GM18951 (cell line): Measurements from ENCODE around the gene URAD.
"Not testable (repeated sequence)": the region's sequence is repeated elsewhere in the genome, so short reads cannot be mapped to it uniquely, and the experiment has no call there.

Experiments
- POLR2A ChIP-seq: IDR thresholded peaks from 4 replicates; pipeline ENCODE4 v1.6.1; 2011; ENCODE audit warnings: mild to moderate bottlenecking; ENCODE audit not compliant: insufficient read length, insufficient read depth; ENCODE audit errors: extremely low read depth
- in situ Hi-C: fragments of 300-500 bp; cut with MboI; formaldehyde crosslinking; loops from one replicate; pipeline ENCODE4 v1.12.0; 2022; ENCODE audit warnings: low sequenced_read_pairs, mixed read lengths, inconsistent platforms; ENCODE audit not compliant: unreplicated experiment

Gene URAD, protein sequence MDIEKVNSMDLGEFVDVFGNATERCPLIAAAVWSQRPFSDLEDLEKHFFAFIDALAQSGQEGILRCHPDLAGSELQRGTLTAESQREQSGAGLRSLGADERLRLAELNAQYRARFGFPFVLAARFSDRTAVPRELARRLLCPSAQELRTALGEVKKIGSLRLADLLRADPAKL

DNA sequence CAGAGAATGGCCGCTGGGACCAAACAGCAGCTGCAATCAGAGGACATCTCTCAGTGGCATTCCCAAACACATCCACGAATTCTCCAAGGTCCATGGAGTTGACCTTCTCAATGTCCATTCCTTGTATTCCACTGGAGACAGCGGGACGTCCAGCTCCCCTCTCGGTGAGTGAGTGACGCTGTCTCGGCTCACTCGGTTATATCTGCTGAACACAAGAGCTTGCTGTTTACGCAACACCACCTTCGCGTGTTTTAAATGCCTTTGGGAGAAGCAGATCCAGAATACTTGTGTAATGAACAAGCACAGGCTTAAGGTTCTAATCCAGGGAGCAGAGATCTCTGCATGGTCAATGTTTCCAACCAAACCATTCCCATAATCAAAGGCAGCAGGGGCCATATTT is at the start of gene URAD:
Gene URAD, minus strand, starts transcription at position 174 of the 400 bp plus-strand sequence. Its CDS starts 56 bp downstream, at position 118.
- in situ Hi-C loops = loop anchor here (10.0 to 25.0 kb wide), 2 partner anchors 154 to 1026 kb away; no protein-coding TSS in a partner anchor

DNA sequence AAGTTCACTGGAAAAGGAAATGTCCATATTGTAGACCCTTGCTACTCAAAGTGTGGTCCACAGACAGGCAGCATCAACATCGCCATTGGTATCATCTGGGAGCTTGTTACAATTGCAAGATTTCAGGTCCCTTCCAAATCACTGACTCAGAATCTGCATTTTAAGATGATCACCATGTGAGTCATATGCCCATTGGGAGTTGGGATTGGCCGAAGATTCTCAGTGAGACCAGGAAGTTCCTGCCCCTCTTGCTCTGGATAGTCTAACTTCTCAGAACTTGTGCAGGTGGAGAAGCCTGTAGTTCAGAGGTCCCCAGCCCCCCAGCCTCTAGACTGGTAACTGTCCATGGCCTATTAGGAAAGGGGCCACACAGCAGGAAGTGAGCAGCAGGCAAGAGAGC is 48.9 kb upstream of the URAD start:
- in situ Hi-C loops = no loop called here
- no peak for TF ChIP-seq POLR2A

More for the DNA sequence above, at the start of gene URAD:
- TF ChIP-seq POLR2A = no peak

GRCh38 chr13:28035146-28035782 is 46.8 kb upstream of the URAD start:
- in situ Hi-C loops = no loop called here
- no peak for TF ChIP-seq POLR2A

DNA sequence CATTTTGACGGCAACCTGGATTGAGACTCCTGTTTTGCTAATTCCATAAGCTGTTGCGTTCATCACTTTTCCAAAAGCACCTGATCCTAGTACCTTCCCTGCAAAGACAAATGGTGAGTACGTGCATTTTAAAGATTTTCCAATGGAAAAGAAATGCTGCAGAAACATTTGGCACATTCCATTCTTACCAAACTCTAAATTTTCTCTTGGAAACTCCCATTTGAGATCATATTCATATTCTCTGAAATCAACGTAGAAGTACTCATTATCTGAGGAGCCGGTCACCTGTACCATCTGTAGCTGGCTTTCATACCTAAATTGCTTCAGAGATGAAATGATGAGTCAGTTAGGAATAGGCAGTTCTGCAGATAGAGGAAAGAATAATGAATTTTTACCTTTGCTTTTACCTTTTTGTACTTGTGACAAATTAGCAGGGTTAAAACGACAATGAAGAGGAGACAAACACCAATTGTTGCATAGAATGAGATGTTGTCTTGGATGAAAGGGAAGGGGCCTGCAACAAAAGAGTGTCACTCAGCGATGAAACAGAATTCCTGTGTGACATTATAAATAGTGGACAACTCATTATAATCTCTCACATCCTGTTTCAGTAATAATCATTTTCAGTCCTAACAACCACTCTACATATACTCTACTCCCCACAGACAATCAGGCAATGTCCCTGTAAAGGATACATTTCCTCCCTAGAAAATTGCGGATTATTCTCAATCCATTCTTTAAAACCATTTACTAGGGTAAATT is 45.6 kb upstream of the URAD start:
- in situ Hi-C loops = no loop called here
- TF ChIP-seq POLR2A = no peak

GRCh38 chr13:28032438-28032837 is 43.9 kb upstream of the URAD start:
- in situ Hi-C loops = not testable (repeated sequence)

DNA sequence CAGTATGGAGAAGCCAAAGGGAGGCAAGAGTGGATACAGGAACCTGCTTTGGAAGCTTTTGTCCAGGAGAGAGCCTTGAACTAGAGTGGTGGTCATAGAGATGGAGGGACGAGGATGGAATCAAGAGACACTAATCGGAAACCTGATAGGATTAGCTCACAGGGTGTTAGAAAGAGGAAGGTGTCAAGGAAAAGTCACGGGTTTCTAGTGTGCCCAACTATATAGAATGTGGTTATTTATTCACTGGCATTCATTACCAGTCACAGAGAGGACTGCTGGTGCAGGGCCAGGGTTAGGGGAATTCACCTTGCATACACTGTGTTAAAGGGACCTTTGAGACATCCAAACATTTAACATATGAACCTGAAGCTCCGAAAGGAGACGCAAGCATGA is 43.4 kb upstream of the URAD start:
- in situ Hi-C loops = no loop called here
- no peak for TF ChIP-seq POLR2A

GRCh38 chr13:28031220-28031895 is 42.9 kb upstream of the URAD start:
- no peak for TF ChIP-seq POLR2A
- in situ Hi-C loops = no loop called here

DNA sequence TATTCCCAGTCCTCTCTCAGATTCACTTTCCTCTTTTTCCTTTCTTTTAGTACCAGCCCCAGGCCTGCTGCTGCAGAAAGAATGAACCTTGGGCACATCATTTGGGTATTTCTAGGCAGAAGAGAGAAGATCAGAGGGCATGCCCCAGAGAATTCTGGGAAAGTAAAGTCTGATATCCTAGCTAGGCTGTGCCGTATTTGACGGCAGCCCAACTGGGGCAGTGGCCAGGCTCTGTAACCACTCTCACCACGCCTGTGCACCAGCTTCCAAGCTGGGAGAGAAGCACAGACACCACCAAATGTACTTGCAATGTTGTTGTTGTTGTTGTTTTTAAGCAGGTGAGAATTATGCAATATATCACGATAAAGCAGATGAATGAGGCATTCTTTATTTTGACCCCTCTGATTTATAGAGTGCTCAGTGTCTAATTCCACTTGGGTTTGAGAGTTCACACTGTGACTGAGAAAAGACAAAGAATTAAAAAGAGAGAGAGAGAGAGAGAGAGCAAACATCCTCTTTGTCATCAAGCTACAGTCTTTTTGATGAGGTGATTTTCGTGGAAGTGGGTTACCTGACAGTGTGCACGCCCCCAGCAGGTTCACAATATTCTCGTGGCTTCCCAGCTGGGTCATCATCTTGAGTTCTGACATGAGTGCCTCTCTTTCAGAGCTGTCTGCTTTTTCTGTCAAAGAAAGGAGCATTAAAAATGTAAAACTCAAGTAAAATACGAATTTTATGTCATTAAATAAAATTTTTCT is 39.3 kb upstream of the URAD start:
- in situ Hi-C loops = no loop called here
- no peak for TF ChIP-seq POLR2A

DNA sequence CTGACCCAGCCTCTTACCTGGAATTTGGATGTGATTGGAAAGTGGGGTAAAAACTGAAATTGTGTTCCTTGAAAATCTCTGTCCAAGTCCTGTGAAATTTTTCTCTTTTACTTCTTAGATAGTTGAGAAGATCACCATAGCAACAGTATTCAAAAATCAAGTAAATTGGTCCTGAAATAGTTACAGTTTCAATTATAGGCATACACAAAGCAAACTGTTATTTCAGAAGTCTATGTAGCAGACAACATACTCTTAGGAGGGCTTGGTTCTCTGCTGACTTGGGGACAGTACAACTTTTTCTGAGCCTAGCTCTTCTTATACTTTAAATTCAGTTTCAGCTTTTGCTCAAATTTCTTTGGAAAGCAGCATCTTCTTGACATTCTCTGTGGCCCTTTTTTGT is 38.6 kb upstream of the URAD start:
- in situ Hi-C loops = no loop called here
- no peak for TF ChIP-seq POLR2A

DNA sequence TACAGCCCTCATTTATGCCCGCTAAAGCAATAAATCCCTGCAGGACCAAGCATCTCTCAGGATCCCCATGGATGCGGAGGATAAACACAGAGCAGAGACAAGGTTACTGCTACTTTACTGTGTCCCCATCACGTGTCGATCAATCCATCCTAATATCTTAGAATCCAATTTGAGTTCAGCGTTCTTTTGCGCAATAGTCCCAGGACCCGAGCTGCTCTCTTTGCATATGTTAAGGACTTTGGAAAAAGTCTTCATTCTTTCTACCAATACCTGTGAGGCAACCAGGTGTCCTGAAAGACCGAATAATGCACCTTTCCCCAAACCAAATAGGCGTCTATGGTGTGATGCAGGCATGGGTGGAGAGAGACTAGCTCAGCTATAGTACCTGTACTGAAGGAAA is 38.0 kb upstream of the URAD start:
- in situ Hi-C loops = no loop called here
- TF ChIP-seq POLR2A = no peak

- in situ Hi-C loops = no loop called here
- no peak for TF ChIP-seq POLR2A
These were observed 34.5 kb upstream of the URAD start for GRCh38 chr13:28022848-28023518.

GRCh38 chr13:28014301-28014700 is 25.8 kb upstream of the URAD start:
- in situ Hi-C loops = no loop called here
- TF ChIP-seq POLR2A = no peak

DNA sequence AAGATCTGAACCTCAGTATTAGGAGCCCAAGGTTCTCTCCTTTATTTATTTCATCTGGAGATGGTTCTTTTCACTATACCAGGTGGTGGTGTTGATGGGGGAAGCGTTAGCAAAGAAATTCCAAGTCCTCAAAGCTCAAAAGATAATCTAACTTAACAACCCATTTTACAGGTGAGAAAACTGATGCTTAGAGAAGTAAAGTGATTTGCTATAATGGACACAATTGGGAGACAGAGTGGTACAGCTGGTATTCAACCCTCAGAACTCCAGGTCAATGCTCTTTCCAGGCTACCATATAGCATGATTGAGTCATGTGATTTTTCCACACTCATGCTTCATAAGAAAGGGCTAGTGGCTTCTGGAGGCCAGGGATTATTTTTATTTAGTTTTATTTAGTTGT is 25.0 kb upstream of the URAD start:
- TF ChIP-seq POLR2A = no peak
- in situ Hi-C loops = no loop called here

DNA sequence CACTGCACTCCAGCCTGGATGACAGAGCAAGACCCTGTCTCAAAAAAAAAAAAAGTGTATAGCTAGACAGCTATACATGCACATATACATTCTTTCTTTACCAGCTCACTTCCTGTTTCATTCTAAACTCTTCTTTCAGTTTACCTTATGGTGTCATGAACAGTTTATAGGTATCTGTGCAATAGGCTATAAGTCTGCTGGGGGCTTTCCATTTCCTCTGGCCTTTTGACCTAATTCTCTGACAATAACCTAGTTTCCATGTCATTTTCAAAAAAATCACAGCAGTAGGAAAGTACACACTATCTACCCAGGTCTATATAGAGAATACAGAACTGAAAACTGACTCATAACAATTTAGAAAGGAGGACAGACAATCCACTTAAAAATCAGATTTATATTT is 24.4 kb upstream of the URAD start:
- TF ChIP-seq POLR2A = no peak
- in situ Hi-C loops = no loop called here
